Spleen (tissue), 11 donors: ENCODE data around the gene PMIS2. TPM values are rescaled to one million over a fixed set of nuclear protein-coding genes. Genes with fewer than 3 reads are reported as not detected.

Source experiments
- DNase-seq: peaks from one replicate; pipeline ENCODE4 v3.0.0-alpha.2; 2020
- H3K27ac ChIP-seq, 8 donors: fragments of 200-600 bp; sonication (generic) in 7 of 8; 1 replicate in 4 of 8; 2 replicates in 4 of 8; pipeline versions ENCODE4 v1.5.0 to v1.8.0; 2016 to 2021; ENCODE audit warnings: inconsistent platforms in 4 of 8, mild to moderate bottlenecking in 4 of 8, moderate library complexity in 1 of 8
- H3K27me3 ChIP-seq, 7 donors: fragments of 200-600 bp; sonication (generic) in 6 of 7; replicated peaks in 1 of 7; 1 replicate in 4 of 7; 2 replicates in 3 of 7; pipeline versions ENCODE4 v1.5.0 to v1.8.0; 2016 to 2021; ENCODE audit warnings: inconsistent platforms in 3 of 7, mild to moderate bottlenecking in 1 of 7
- H3K36me3 ChIP-seq, 6 donors: fragments of 200-600 bp; sonication (generic) in 5 of 6; 1 replicate in 4 of 6; 2 replicates in 2 of 6; pipeline versions ENCODE4 v1.5.0 to v1.8.0; 2016 to 2021; ENCODE audit warnings: inconsistent platforms in 2 of 6
- H3K4me1 ChIP-seq, 6 donors: fragments of 200-600 bp; sonication (generic) in 5 of 6; 1 replicate in 3 of 6; 2 replicates in 3 of 6; pipeline versions ENCODE4 v1.5.0 to v1.8.0; 2016 to 2021; ENCODE audit warnings: inconsistent platforms in 3 of 6
- H3K4me3 ChIP-seq, 8 donors: fragments of 200-600 bp; sonication (generic) in 7 of 8; 1 replicate in 4 of 8; 2 replicates in 4 of 8; pipeline versions ENCODE4 v1.5.0 to v1.8.0; 2016 to 2021; ENCODE audit warnings: inconsistent platforms in 4 of 8, mild to moderate bottlenecking in 4 of 8, moderate library complexity in 2 of 8
- H3K9me3 ChIP-seq, 8 donors: fragments of 200-600 bp; sonication (generic) in 7 of 8; 1 replicate in 4 of 8; 2 replicates in 4 of 8; pipeline versions ENCODE4 v1.5.0 to v1.8.0; 2016 to 2021; ENCODE audit warnings: inconsistent platforms in 4 of 8
- POLR2A ChIP-seq, 3 donors: fragments of 450-650 bp; IDR thresholded peaks; one replicate each; pipeline ENCODE4 v1.5.1; 2017; ENCODE audit warnings: antibody characterized with exemption in 3 of 3, mild to moderate bottlenecking in 1 of 3
- POLR2AphosphoS5 ChIP-seq, 3 donors: sonication (generic); formaldehyde crosslinking; IDR thresholded peaks; one replicate each; pipeline ENCODE4 v1.5.1; 2017; ENCODE audit warnings: antibody characterized with exemption in 3 of 3
- WGBS, 5 donors: extraction: QIAGEN DNeasy Blood & Tissue Kit in 3 of 5; methylation state at CpG; one replicate each; pipeline versions ENCODE4 v1.1.5 to v1.1.7; 2013 to 2018; 5-methylcytosine and 5-hydroxymethylcytosine counted together
- intact Hi-C: fragments of 100-400 bp; cut with DNase I; formaldehyde crosslinking; loops from one replicate; pipeline ENCODE4 v1.15.0; 2023; ENCODE audit warnings: low total_unique reads
- polyA plus RNA-seq, 3 donors: library from polyadenylated mRNA; stranded (reverse); fragments of 200-250 nt; gene quantifications; one replicate each; pipeline ENCODE4 v1.2.1, GENCODE V29; 2013
- total RNA-seq, 7 donors: library from RNA; depleted of rRNA in 3 of 7; stranded (reverse); fragments of >200 nt in 3 of 7; fragmentation: NEBNext Ultra II Directional in 4 of 7; extraction: Animal tissue kit (Norgen Biotek cat#: 25700) in 4 of 7; gene quantifications; one replicate each; pipeline versions ENCODE4 v1.1.0 to v1.2.1, GENCODE V29; 2016 to 2021
- TF ChIP-seq, protein P1 (sequence below), 11 experiments: fragments of 200-600 bp in 7 of 11; fragments of 450-650 bp in 4 of 11; sonication (generic) in 4 of 11; IDR thresholded peaks in 8 of 11; conservative IDR thresholded peaks in 3 of 11; 1 replicate in 7 of 11; 2 replicates in 4 of 11; pipeline versions ENCODE4 v1.4.0 to v1.8.0; 2016 to 2021; ENCODE audit warnings: antibody characterized with exemption in 11 of 11, inconsistent platforms in 4 of 11, mild to moderate bottlenecking in 1 of 11
- donor health status: healthy with polysubstance abuse.
- donor health status: DM: no; HTN: no; CAD: no; lungs with moderate emphysema.
- donor health status: DM: no; HTN: no; CAD: no.
- donor health status: Bipolar disorder and iron deficiency.
- donor health status: healthy.
- donor health status: DM: no; HTN: no; CAD: no.
- donor health status: DM: yes; HTN: yes; CAD: no.

The PMIS2 gene
- total and polyA plus RNA-seq, 10 donors = not detected

GRCh38 chr19:35565016-35565856, 20.7 kb upstream of the PMIS2 start:
- peak; percentile 48 for DNase-seq
- no peak overlapping the region for H3K27ac ChIP-seq
- TF ChIP-seq POLR2AphosphoS5 (IDR thresholded peaks at IDR 0.05) (no peak), POLR2A (IDR thresholded peaks at IDR 0.05) (no peak)
- TF ChIP-seq, protein P1, sequence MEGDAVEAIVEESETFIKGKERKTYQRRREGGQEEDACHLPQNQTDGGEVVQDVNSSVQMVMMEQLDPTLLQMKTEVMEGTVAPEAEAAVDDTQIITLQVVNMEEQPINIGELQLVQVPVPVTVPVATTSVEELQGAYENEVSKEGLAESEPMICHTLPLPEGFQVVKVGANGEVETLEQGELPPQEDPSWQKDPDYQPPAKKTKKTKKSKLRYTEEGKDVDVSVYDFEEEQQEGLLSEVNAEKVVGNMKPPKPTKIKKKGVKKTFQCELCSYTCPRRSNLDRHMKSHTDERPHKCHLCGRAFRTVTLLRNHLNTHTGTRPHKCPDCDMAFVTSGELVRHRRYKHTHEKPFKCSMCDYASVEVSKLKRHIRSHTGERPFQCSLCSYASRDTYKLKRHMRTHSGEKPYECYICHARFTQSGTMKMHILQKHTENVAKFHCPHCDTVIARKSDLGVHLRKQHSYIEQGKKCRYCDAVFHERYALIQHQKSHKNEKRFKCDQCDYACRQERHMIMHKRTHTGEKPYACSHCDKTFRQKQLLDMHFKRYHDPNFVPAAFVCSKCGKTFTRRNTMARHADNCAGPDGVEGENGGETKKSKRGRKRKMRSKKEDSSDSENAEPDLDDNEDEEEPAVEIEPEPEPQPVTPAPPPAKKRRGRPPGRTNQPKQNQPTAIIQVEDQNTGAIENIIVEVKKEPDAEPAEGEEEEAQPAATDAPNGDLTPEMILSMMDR (IDR thresholded peaks at IDR 0.05 in 8 of 11, conservative IDR thresholded peaks at IDR 0.05 in 3 of 11) = no peak
- 66 to 84% (median 79%) methylated on average over 6 to 12 of the region's 12 CpGs for WGBS, 5 donors
- no peaks in the 10 kb centered on the region for H3K9me3 ChIP-seq
- no peak overlapping the region for H3K4me3 ChIP-seq
- no peaks in the 10 kb centered on the region for H3K36me3 ChIP-seq
- intact Hi-C loops = no loop called here
- H3K27me3 ChIP-seq = peaks cover 0 to 63% (median 14%) of the 10 kb centered on the region in 7 donors
- no peaks in the 10 kb centered on the region for H3K4me1 ChIP-seq

DNA sequence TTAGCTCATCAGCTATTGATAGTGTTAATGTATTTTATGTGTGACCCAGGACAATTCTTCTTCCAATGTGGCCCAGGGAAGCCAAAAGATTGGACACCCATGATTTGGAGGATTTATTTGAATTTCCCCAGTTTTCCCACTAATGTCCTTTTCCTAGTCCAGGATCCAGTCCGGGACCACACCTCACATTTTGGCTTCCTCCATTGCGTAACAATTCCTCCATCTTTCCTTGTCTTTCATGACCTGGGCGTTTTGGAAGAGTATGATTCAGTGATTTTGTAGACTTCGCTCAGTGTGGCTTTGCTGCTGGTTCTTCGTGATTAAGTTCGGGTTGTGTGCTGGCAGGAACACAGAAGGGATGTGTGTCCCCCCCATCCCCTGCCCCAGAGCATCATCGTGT, 19.2 kb upstream of the PMIS2 start:
- intact Hi-C loops = no loop called here
- TF ChIP-seq, protein P1 (IDR thresholded peaks at IDR 0.05 in 8 of 11, conservative IDR thresholded peaks at IDR 0.05 in 3 of 11) = no peak
- TF ChIP-seq POLR2A (IDR thresholded peaks at IDR 0.05) (no peak), POLR2AphosphoS5 (IDR thresholded peaks at IDR 0.05) (no peak)
- peaks cover 0 to 60% (median 16%) of the 10 kb centered on the region in 7 donors for H3K27me3 ChIP-seq
- no peaks in the 10 kb centered on the region for H3K9me3 ChIP-seq
- H3K27ac ChIP-seq = no peak overlapping the region
- no peaks in the 10 kb centered on the region for H3K4me1 ChIP-seq
- WGBS, 5 donors = 80 to 88% (median 82%) methylated on average over 7 of the region's 7 CpGs
- no peak overlapping the region for H3K4me3 ChIP-seq
- no peaks in the 10 kb centered on the region for H3K36me3 ChIP-seq
- no peak for DNase-seq

DNA sequence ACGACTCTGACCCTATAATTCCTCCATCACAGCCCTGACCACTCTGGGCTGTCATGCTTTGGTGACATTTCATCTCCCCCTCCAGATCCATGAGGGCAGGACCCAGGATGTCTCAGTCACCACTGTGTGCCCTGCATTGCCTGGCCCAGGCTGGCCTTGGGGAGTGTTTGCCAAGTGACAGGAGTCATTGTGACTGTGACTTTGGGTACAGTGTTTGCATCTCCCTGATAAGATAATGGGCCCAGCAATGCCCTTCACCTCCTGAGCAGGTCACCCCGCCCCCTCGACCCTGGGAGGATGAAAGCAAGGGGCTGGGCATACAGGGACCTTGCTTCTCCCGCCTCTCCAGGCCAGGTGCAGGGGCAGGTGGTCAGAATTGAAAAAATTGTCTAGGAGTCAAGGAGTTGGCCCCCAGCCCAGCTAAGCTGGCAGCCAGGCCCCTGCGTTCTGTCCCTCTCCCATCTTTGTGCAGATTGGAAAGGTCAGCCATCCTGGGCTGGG, 16.6 kb upstream of the PMIS2 start:
- Histone ChIP-seq H3K27me3 (peaks cover 0 to 38% (median 11%) of the 10 kb centered on the region in 7 donors), H3K4me1 (no peaks in the 10 kb centered on the region), H3K27ac (no peak overlapping the region), H3K4me3 (no peak overlapping the region), H3K36me3 (no peaks in the 10 kb centered on the region), H3K9me3 (peaks cover 0 to 9% (median 3%) of the 10 kb centered on the region in 8 donors)
- no peak for DNase-seq
- intact Hi-C loops = no loop called here
- 44 to 73% (median 59%) methylated on average over 2 to 5 of the region's 5 CpGs for WGBS, 5 donors
- TF ChIP-seq, protein P1 (IDR thresholded peaks at IDR 0.05 in 8 of 11, conservative IDR thresholded peaks at IDR 0.05 in 3 of 11) = no peak
- no peak for TF ChIP-seq POLR2AphosphoS5 (IDR thresholded peaks at IDR 0.05)
- TF ChIP-seq POLR2A (IDR thresholded peaks at IDR 0.05) = no peak

DNA sequence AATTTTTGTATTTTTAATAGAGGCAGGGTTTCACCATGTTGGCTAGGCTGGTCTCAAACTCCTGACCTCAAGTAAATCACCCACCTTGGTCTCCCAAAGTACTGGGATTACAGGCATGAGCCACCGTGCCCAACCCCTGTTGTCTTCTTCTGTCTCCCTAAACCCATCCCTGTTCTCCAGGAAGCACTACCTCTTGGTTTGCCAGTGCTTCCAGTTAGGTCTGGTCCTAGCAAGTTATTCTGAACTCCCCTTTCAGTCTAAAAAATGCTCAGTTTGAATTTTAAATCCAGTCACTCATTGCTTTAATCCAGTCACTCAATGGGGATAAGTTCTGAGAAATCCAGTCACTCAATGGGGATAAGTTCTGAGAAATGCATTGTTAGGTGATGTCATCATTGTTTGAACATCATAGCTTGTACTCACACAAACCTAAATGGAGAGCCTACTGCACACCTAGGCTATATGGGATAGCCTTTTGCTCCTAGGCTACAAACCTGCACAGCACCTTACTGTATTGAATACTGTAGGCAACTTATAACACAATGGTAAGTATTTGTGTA, 14.5 kb upstream of the PMIS2 start:
- TF ChIP-seq POLR2AphosphoS5 (IDR thresholded peaks at IDR 0.05) (no peak), POLR2A (IDR thresholded peaks at IDR 0.05) (no peak)
- TF ChIP-seq, protein P1 (IDR thresholded peaks at IDR 0.05 in 8 of 11, conservative IDR thresholded peaks at IDR 0.05 in 3 of 11) = no peak
- no peak overlapping the region for H3K27ac ChIP-seq

More for the DNA sequence above, 14.5 kb upstream of the PMIS2 start:
- Histone ChIP-seq H3K36me3 (no peaks in the 10 kb centered on the region), H3K4me3 (no peak overlapping the region), H3K9me3 (peaks cover 5 to 30% (median 21%) of the 10 kb centered on the region in 8 donors), H3K27me3 (peaks cover 0 to 28% (median 0%) of the 10 kb centered on the region in 7 donors), H3K4me1 (no peaks in the 10 kb centered on the region)
- DNase-seq = no peak
- intact Hi-C loops = no loop called here
- 88 to 100% (median 93%) methylated on average over 1 of the region's 1 CpG for WGBS, 5 donors
